K562 (cell line): ENCODE data around the gene RBM5. TPM values are rescaled to one million over a fixed set of nuclear protein-coding genes. Genes with fewer than 3 reads are reported as not detected.

Experiments
- ARID2 ChIP-seq: fragments of 450-650 bp; IDR thresholded peaks from 2 replicates; pipeline ENCODE4 v1.6.1; 2017; ENCODE audit warnings: antibody characterized with exemption, mild to moderate bottlenecking
- CBFB ChIP-seq: sonication (generic); formaldehyde crosslinking; IDR thresholded peaks from 2 replicates; pipeline ENCODE4 v1.4.0; 2020; ENCODE audit warnings: mild to moderate bottlenecking, missing genetic modification reagents
- JUND ChIP-seq, 2 experiments: IDR thresholded peaks; 2 replicates in 1 of 2; 3 replicates in 1 of 2; pipeline ENCODE4 v1.6.1; 2011; ENCODE audit warnings: borderline replicate concordance in 2 of 2, low read depth in 2 of 2, low read length in 2 of 2, improper control_type of control experiment in 1 of 2, missing biosample characterization in 1 of 2, missing genetic modification characterization in 1 of 2, missing genetic modification reagents in 1 of 2
- NCOA1 ChIP-seq: fragments of 450-650 bp; IDR thresholded peaks from 2 replicates; pipeline ENCODE4 v1.6.1; 2016; ENCODE audit warnings: low read depth
- POLR2G ChIP-seq: fragments of 200-400 bp; formaldehyde crosslinking; IDR thresholded peaks from 2 replicates; pipeline ENCODE4 v1.6.1; 2017; ENCODE audit warnings: low read depth, mild to moderate bottlenecking, antibody characterized with exemption, low read length, moderate library complexity
- RB1 ChIP-seq: fragments of 450-650 bp; IDR thresholded peaks from 2 replicates; pipeline ENCODE4 v1.6.1; 2017; ENCODE audit warnings: low read depth, mild to moderate bottlenecking
- SIRT6 ChIP-seq: IDR thresholded peaks from one replicate; pipeline ENCODE4 v1.6.1; 2012; ENCODE audit warnings: low read depth, mild to moderate bottlenecking, control low read depth, inconsistent platforms, low read length, moderate library complexity
- SRSF7 ChIP-seq: fragments of 200-400 bp; formaldehyde crosslinking; optimal IDR thresholded peaks from 2 replicates; pipeline ENCODE3; 2017; ENCODE audit warnings: mild to moderate bottlenecking, low read depth, low read length
- ZBTB1 ChIP-seq: sonication (generic); formaldehyde crosslinking; IDR thresholded peaks from 2 replicates; pipeline ENCODE4 v1.8.1; 2023; ENCODE audit warnings: missing genetic modification reagents, low read depth, mild to moderate bottlenecking, borderline replicate concordance
- ZFP36 ChIP-seq: fragments of 150-350 bp; IDR thresholded peaks from 2 replicates; pipeline ENCODE4 v1.6.1; 2018; ENCODE audit warnings: low read length, low read depth; ENCODE audit not compliant: partially characterized antibody
- ZNF197 ChIP-seq: fragments of 200-800 bp; sonication (Bioruptor generic); IDR thresholded peaks from 2 replicates; pipeline ENCODE4 v1.6.1; 2016; ENCODE audit warnings: low read depth, missing genetic modification characterization, missing compliant biosample characterization
- ZNF766 ChIP-seq: fragments of 200-800 bp; sonication (Bioruptor generic); conservative IDR thresholded peaks from 2 replicates; pipeline ENCODE4 v1.6.1; 2016; ENCODE audit warnings: missing genetic modification characterization, missing compliant biosample characterization
- polyA plus RNA-seq, 8 experiments: library from polyadenylated mRNA; depleted of rRNA in 4 of 8; stranded (reverse) in 5 of 8; unstranded in 3 of 8; fragments of >200 nt; fragmentation: Nextera tagmentation in 2 of 8; fragmentation: Illumina TruSeq in 1 of 8; extraction: Ambion mirVana in 2 of 8; extraction: Trizol in 1 of 8; gene quantifications; 2 replicates each; pipeline versions ENCODE4 v1.2.1 to v1.2.3, GENCODE V29; 2011 to 2014; ENCODE audit warnings: inconsistent platforms in 1 of 8, missing spikeins in 1 of 8
- total RNA-seq, 7 experiments: library from RNA; depleted of rRNA in 6 of 7; stranded (reverse); fragments of >200 nt in 6 of 7; fragmentation: Illumina TruSeq in 2 of 7; extraction: Trizol in 2 of 7; gene quantifications; 2 replicates each; pipeline versions ENCODE4 v1.2.1 to v1.2.3, GENCODE V29; 2011 to 2021; ENCODE audit warnings: low replicate concordance in 1 of 7
- TF ChIP-seq, protein P1 (sequence below): sonication (generic); IDR thresholded peaks from 2 replicates; pipeline ENCODE4 v1.6.1; 2016
- TF ChIP-seq, protein P2 (sequence below): fragments of 250-450 bp; sonication (Bioruptor Pico); IDR thresholded peaks from 2 replicates; pipeline ENCODE4 v1.5.0; 2021
- TF ChIP-seq, protein P3 (sequence below): sonication (generic); formaldehyde crosslinking; IDR thresholded peaks from 2 replicates; pipeline ENCODE4 v1.8.1; 2023; ENCODE audit warnings: mild to moderate bottlenecking, missing genetic modification reagents
- TF ChIP-seq, protein P4 (sequence below), 2 experiments: fragments of 150-350 bp in 1 of 2; IDR thresholded peaks; 2 replicates each; pipeline ENCODE4 v1.6.1; 2012 to 2016; ENCODE audit warnings: low read depth in 2 of 2, low read length in 2 of 2, mild to moderate bottlenecking in 1 of 2, moderate library complexity in 1 of 2
- TF ChIP-seq, protein P5 (sequence below): IDR thresholded peaks from 2 replicates; pipeline ENCODE4 v1.6.1; 2012; ENCODE audit warnings: low read depth, low read length, improper control_type of control experiment, borderline replicate concordance

Gene RBM5
- total and polyA plus RNA-seq, 9 of the 15 experiments (the other 6 are each of a cell fraction or from before 2014, with no cell fraction given), result 24.5 to 153 (median 81.6) TPM

DNA sequence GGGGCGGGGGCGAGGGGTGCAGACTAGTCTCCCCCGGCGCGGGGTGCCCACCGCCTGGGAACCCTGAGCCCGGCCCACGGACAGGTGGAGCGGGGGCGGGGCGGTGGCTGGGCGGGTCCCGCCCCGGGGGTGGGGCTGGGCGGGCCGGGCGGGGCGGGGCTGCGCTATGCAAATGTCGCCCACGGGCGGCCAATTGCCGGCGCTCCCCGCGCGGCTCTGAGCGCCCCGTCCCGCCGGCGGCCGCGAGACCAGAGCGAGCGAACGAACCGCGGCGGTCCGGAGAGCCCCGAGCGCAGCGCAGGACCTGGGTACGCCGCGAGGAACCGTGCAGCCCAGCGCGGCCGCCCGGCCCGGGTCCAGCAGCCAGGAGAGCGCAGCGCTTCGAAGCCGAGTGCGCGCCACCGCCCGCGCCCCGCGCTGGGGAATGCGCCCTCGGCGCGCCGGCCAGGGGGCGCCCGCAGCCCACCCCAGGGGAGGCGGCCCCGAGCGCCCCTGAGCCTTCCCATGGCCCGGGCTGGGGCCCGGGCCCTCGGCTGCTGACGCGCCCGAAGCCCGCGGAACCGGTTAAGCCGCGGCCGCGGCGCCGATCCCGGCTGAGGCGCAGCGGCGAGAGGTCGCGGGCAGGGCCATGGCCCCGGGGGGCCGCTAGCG, 66.2 kb downstream of the RBM5 start, which contains the start of gene SEMA3F (continued):
- TF ChIP-seq, protein P1, sequence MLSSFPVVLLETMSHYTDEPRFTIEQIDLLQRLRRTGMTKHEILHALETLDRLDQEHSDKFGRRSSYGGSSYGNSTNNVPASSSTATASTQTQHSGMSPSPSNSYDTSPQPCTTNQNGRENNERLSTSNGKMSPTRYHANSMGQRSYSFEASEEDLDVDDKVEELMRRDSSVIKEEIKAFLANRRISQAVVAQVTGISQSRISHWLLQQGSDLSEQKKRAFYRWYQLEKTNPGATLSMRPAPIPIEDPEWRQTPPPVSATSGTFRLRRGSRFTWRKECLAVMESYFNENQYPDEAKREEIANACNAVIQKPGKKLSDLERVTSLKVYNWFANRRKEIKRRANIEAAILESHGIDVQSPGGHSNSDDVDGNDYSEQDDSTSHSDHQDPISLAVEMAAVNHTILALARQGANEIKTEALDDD, result no peak
- TF ChIP-seq NCOA1 (no peak), ZBTB1 (CRISPR knock-in tag) (no peak), CBFB (no peak), RB1 (peak; percentile 63; the same call in 1 of the 2 replicates), ZFP36 (no peak), JUND (IDR thresholded peaks at IDR 0.05; ENCODE audit: borderline replicate concordance, low read depth, low read length) (no peak), JUND (tag; IDR thresholded peaks at IDR 0.05; ENCODE audit: borderline replicate concordance, low read depth, low read length) (no peak), POLR2G (peak; percentile 70), ZNF766 (no peak), SIRT6 (no peak), SRSF7 (no peak), ZNF197 (CRISPR knock-in tag) (no peak), ARID2 (no peak)
- TF ChIP-seq, protein P2, sequence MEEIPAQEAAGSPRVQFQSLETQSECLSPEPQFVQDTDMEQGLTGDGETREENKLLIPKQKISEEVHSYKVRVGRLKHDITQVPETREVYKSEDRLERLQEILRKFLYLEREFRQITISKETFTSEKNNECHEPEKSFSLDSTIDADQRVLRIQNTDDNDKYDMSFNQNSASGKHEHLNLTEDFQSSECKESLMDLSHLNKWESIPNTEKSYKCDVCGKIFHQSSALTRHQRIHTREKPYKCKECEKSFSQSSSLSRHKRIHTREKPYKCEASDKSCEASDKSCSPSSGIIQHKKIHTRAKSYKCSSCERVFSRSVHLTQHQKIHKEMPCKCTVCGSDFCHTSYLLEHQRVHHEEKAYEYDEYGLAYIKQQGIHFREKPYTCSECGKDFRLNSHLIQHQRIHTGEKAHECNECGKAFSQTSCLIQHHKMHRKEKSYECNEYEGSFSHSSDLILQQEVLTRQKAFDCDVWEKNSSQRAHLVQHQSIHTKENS (CRISPR knock-in tag), result no peak
- TF ChIP-seq, protein P3, sequence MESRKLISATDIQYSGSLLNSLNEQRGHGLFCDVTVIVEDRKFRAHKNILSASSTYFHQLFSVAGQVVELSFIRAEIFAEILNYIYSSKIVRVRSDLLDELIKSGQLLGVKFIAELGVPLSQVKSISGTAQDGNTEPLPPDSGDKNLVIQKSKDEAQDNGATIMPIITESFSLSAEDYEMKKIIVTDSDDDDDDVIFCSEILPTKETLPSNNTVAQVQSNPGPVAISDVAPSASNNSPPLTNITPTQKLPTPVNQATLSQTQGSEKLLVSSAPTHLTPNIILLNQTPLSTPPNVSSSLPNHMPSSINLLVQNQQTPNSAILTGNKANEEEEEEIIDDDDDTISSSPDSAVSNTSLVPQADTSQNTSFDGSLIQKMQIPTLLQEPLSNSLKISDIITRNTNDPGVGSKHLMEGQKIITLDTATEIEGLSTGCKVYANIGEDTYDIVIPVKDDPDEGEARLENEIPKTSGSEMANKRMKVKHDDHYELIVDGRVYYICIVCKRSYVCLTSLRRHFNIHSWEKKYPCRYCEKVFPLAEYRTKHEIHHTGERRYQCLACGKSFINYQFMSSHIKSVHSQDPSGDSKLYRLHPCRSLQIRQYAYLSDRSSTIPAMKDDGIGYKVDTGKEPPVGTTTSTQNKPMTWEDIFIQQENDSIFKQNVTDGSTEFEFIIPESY (CRISPR knock-in tag), result no peak
- TF ChIP-seq, protein P4, sequence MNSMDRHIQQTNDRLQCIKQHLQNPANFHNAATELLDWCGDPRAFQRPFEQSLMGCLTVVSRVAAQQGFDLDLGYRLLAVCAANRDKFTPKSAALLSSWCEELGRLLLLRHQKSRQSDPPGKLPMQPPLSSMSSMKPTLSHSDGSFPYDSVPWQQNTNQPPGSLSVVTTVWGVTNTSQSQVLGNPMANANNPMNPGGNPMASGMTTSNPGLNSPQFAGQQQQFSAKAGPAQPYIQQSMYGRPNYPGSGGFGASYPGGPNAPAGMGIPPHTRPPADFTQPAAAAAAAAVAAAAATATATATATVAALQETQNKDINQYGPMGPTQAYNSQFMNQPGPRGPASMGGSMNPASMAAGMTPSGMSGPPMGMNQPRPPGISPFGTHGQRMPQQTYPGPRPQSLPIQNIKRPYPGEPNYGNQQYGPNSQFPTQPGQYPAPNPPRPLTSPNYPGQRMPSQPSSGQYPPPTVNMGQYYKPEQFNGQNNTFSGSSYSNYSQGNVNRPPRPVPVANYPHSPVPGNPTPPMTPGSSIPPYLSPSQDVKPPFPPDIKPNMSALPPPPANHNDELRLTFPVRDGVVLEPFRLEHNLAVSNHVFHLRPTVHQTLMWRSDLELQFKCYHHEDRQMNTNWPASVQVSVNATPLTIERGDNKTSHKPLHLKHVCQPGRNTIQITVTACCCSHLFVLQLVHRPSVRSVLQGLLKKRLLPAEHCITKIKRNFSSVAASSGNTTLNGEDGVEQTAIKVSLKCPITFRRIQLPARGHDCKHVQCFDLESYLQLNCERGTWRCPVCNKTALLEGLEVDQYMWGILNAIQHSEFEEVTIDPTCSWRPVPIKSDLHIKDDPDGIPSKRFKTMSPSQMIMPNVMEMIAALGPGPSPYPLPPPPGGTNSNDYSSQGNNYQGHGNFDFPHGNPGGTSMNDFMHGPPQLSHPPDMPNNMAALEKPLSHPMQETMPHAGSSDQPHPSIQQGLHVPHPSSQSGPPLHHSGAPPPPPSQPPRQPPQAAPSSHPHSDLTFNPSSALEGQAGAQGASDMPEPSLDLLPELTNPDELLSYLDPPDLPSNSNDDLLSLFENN (IDR thresholded peaks at IDR 0.05; ENCODE audit: low read depth in 2 of 2, low read length in 2 of 2), result no peak
- TF ChIP-seq, protein P5, sequence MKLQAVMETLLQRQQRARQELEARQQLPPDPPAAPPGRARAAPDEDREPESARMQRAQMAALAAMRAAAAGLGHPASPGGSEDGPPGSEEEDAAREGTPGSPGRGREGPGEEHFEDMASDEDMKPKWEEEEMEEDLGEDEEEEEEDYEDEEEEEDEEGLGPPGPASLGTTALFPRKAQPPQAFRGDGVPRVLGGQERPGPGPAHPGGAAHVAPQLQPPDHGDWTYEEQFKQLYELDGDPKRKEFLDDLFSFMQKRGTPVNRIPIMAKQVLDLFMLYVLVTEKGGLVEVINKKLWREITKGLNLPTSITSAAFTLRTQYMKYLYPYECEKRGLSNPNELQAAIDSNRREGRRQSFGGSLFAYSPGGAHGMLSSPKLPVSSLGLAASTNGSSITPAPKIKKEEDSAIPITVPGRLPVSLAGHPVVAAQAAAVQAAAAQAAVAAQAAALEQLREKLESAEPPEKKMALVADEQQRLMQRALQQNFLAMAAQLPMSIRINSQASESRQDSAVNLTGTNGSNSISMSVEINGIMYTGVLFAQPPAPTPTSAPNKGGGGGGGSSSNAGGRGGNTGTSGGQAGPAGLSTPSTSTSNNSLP, result no peak
